ENCODE results near the gene COPZ1.

COPZ1 gene

GRCh38 chr12:54338698-54339296 lies 13.9 kb downstream of the COPZ1 start:
- no peak overlapping the region for H3K4me3 ChIP-seq (ENCODE audit: low read depth, low read length)
- in situ Hi-C loops (cut with HindIII; ENCODE audit: low sequenced_read_pairs): no loop called here
- peak; percentile 67 for DNase-seq (ENCODE audit: low read depth, low spot score)
- TF ChIP-seq CTCF (IDR thresholded peaks at IDR 0.05; ENCODE audit: low read depth, low read length): no peak

- H3K4me3 ChIP-seq (ENCODE audit: low read depth, low read length): no peak overlapping the region
- no peak for TF ChIP-seq CTCF (IDR thresholded peaks at IDR 0.05; ENCODE audit: low read depth, low read length)
- in situ Hi-C loops (cut with HindIII; ENCODE audit: low sequenced_read_pairs): no loop called here
- no peak for DNase-seq (ENCODE audit: low read depth, low spot score)
Measured at GRCh38 chr12:54340846-54341245, 15.9 kb downstream of the COPZ1 start.

GRCh38 chr12:54341378-54342300 lies 16.7 kb downstream of the COPZ1 start:
- TF ChIP-seq CTCF (IDR thresholded peaks at IDR 0.05; ENCODE audit: low read depth, low read length): no peak
- H3K4me3 ChIP-seq (ENCODE audit: low read depth, low read length): no peak overlapping the region
- DNase-seq (ENCODE audit: low read depth, low spot score): no peak
- in situ Hi-C loops (cut with HindIII; ENCODE audit: low sequenced_read_pairs): no loop called here

- in situ Hi-C loops (cut with HindIII; ENCODE audit: low sequenced_read_pairs): no loop called here
- H3K4me3 ChIP-seq (ENCODE audit: low read depth, low read length): no peak overlapping the region
- no peak for DNase-seq (ENCODE audit: low read depth, low spot score)
- TF ChIP-seq CTCF (IDR thresholded peaks at IDR 0.05; ENCODE audit: low read depth, low read length): no peak
Measured at GRCh38 chr12:54349036-54349435, 24.1 kb downstream of the COPZ1 start.

- no peak overlapping the region for H3K4me3 ChIP-seq (ENCODE audit: low read depth, low read length)
- in situ Hi-C loops (cut with HindIII; ENCODE audit: low sequenced_read_pairs): loop anchor here (25.0 kb wide), 1 partner anchor 137 kb away; no protein-coding TSS in a partner anchor
- no peak for TF ChIP-seq CTCF (IDR thresholded peaks at IDR 0.05; ENCODE audit: low read depth, low read length)
- no peak for DNase-seq (ENCODE audit: low read depth, low spot score)
Measured at GRCh38 chr12:54349679-54350078, 24.7 kb downstream of the COPZ1 start.

- no peak for TF ChIP-seq CTCF (IDR thresholded peaks at IDR 0.05; ENCODE audit: low read depth, low read length)
- in situ Hi-C loops (cut with HindIII; ENCODE audit: low sequenced_read_pairs): loop anchor here (25.0 kb wide), 1 partner anchor 138 kb away; no protein-coding TSS in a partner anchor
- DNase-seq (ENCODE audit: low read depth, low spot score): no peak
- H3K4me3 ChIP-seq (ENCODE audit: low read depth, low read length): no peak overlapping the region
Measured at GRCh38 chr12:54350743-54351142, 25.8 kb downstream of the COPZ1 start.
